Loucy (cell line): Measurements from ENCODE around the gene PDE4D.

Experiments used
- EZH2phosphoT487 ChIP-seq: fragments of 200-600 bp; IDR thresholded peaks from 2 replicates; pipeline ENCODE4 v1.6.1; 2018; ENCODE audit warnings: antibody characterized with exemption, mild to moderate bottlenecking, moderate library complexity, borderline replicate concordance
- TF ChIP-seq, protein P1 (sequence below): fragments of 200-600 bp; sonication (generic); conservative IDR thresholded peaks from 2 replicates; pipeline ENCODE4 v1.5.1; 2014; ENCODE audit warnings: mild to moderate bottlenecking, antibody characterized with exemption, low read length

DNA sequence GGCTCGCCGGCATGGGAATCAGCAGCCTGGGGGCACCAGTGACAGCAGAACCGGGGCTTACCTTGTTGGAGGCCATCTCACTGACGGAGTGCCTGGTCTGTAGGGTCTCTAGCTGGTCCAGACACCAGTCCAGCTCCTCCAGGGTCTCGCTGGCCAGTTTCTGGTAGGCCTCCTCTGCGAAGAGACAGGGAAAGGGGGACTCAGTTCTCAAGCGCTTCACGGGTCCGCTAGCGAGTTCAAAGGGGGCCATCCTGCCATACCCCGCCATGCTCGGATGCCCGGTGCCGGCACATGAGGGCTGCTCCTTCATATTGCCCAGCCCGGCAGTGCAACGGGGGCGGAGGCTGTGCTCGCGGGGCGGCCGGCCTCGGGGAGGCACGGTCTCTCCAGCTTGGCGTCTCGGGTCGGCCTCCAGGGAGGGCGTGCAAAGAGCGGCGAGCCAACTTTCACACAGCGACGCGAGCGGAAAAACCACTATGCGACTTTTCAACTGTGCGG, 854.7 kb downstream of the PDE4D start:
- TF ChIP-seq, protein P1, sequence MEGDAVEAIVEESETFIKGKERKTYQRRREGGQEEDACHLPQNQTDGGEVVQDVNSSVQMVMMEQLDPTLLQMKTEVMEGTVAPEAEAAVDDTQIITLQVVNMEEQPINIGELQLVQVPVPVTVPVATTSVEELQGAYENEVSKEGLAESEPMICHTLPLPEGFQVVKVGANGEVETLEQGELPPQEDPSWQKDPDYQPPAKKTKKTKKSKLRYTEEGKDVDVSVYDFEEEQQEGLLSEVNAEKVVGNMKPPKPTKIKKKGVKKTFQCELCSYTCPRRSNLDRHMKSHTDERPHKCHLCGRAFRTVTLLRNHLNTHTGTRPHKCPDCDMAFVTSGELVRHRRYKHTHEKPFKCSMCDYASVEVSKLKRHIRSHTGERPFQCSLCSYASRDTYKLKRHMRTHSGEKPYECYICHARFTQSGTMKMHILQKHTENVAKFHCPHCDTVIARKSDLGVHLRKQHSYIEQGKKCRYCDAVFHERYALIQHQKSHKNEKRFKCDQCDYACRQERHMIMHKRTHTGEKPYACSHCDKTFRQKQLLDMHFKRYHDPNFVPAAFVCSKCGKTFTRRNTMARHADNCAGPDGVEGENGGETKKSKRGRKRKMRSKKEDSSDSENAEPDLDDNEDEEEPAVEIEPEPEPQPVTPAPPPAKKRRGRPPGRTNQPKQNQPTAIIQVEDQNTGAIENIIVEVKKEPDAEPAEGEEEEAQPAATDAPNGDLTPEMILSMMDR: no peak
- no peak for TF ChIP-seq EZH2phosphoT487
